Bronchial epithelial cell (primary cell): ENCODE results near the gene HIVEP1. TPM values are rescaled to one million over a fixed set of nuclear protein-coding genes. Genes with fewer than 3 reads are reported as not detected.

Experiments
- DNase-seq: peaks from one replicate; pipeline ENCODE4 v3.0.0-alpha.2; 2010; ENCODE audit warnings: low read depth
- FAIRE-seq: peaks from 2 replicates; lab custom pipeline; 2011; peaks lifted over from hg19 to GRCh38; lab: Jason Lieb, UNC
- H3K27me3 ChIP-seq: 2 replicates; pipeline ENCODE4 v1.5.1; 2011; ENCODE audit warnings: low read length; ENCODE audit not compliant: control insufficient read depth, insufficient read depth
- H3K36me3 ChIP-seq: 2 replicates; pipeline ENCODE4 v1.5.1; 2011; ENCODE audit warnings: low read length; ENCODE audit not compliant: control insufficient read depth, insufficient read depth
- H3K4me3 ChIP-seq: 2 replicates; pipeline ENCODE4 v1.5.1; 2011; ENCODE audit warnings: mild to moderate bottlenecking, low read depth, low read length, control low read depth
- total RNA-seq: library from RNA; depleted of rRNA; stranded (reverse); fragments of >200 nt; gene quantifications from 2 replicates; pipeline ENCODE4 v1.2.1, GENCODE V29; 2014
- TF ChIP-seq, protein P1 (sequence below): IDR thresholded peaks from 2 replicates; pipeline ENCODE4 v1.5.1; 2011; ENCODE audit warnings: mild to moderate bottlenecking, moderate library complexity, low read length, control low read depth, inconsistent platforms; ENCODE audit not compliant: insufficient read depth, severe bottlenecking

HIVEP1 gene
- total RNA-seq, 1 donor from 2014 or later = 6.8 TPM

DNA sequence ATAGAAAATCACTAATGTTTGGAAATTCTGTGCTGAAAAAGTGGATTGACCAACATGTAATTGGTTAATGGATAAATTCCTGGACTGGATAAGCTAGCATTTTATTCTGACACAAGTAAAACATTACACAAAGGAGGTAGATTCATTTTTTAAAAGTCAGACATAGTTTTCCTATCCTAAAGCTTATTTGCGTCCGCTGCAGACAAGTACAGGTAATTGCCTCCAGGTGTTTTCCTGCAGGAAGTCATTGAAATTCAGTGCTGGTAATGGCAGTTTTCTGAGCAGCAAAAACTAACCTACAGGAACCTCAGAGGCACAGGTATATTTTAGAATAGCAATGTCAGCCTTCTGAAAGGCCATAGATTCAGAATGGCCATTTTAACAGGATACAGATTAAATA, 20.0 kb upstream of the HIVEP1 start:
- Histone ChIP-seq H3K27me3 (no peaks in the 10 kb centered on the region), H3K4me3 (no peak overlapping the region), H3K36me3 (no peaks in the 10 kb centered on the region)
- TF ChIP-seq, protein P1, sequence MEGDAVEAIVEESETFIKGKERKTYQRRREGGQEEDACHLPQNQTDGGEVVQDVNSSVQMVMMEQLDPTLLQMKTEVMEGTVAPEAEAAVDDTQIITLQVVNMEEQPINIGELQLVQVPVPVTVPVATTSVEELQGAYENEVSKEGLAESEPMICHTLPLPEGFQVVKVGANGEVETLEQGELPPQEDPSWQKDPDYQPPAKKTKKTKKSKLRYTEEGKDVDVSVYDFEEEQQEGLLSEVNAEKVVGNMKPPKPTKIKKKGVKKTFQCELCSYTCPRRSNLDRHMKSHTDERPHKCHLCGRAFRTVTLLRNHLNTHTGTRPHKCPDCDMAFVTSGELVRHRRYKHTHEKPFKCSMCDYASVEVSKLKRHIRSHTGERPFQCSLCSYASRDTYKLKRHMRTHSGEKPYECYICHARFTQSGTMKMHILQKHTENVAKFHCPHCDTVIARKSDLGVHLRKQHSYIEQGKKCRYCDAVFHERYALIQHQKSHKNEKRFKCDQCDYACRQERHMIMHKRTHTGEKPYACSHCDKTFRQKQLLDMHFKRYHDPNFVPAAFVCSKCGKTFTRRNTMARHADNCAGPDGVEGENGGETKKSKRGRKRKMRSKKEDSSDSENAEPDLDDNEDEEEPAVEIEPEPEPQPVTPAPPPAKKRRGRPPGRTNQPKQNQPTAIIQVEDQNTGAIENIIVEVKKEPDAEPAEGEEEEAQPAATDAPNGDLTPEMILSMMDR = no peak
- FAIRE-seq (no peak), DNase-seq (no peak)

DNA sequence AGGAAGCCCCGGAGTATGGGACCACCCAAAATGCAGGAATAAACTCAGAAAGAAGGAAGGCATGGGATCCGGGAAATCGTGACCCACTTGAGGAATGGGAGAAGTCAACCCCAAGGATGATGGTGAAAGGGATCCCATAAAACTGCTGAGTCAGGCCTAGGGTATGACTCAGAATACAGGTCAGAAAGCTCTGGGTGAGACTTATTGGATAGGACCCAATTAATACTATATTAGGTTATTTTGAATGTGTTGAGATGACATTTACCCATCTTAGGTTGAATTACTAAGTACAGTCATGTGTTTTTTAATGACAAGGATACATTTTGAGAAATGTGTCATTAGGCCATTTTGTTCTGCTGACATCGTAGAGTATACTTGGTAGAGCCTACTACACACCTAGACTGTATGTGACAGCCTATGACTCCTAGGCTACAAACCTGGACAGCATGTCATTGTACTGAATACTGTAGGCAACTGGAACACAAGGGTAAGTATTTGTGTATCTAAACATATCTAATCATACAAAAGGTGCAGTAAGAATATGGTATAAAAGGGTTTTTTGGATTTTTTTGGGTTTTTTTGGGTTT, 17.1 kb upstream of the HIVEP1 start:
- Histone ChIP-seq H3K27me3 (no peaks in the 10 kb centered on the region), H3K4me3 (no peak overlapping the region), H3K36me3 (no peaks in the 10 kb centered on the region)
- FAIRE-seq = no peak
- TF ChIP-seq, protein P1 = no peak
- peak; percentile 44 for DNase-seq

DNA sequence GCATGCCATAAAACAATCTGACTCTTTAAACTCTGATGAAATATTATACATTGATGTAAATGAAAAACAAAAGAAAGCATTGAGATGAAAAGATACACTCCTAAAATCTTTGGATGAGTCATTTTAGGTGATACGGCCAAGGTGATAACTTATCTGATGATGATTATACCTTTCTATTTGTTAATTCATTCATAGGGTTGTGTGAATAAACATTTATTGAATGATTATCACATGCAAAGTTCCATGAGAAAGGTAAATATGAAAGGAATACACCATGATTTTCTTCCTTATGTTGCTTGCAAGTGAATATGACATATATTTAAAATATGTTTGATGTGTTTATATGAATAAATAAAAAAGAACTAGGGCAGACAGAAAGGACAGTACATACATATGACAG, 15.4 kb upstream of the HIVEP1 start:
- Histone ChIP-seq H3K36me3 (no peaks in the 10 kb centered on the region), H3K27me3 (no peaks in the 10 kb centered on the region), H3K4me3 (no peak overlapping the region)
- FAIRE-seq (no peak), DNase-seq (no peak)
- TF ChIP-seq, protein P1 = no peak

DNA sequence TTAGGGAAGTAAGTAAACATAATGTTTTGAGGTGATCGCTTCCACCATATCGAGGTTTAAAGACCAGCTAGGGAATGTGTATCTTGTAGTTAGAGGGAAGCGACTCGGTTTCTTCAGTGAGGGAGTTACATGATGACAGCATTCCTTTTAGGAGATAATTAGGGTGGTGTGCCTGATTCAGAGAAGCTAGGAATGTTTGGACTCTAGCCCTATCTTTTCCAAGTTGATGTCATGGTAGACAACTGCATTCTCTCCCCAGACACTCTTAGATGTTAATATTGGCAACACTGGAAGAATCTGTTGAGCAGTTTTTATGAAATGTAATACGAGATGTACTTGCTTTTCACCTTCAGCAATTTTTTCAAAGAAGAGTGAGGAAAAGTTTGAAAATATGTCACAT, 12.9 kb upstream of the HIVEP1 start:
- FAIRE-seq (no peak), DNase-seq (no peak)
- H3K27me3 ChIP-seq = no peaks in the 10 kb centered on the region
- no peaks in the 10 kb centered on the region for H3K36me3 ChIP-seq
- H3K4me3 ChIP-seq = no peak overlapping the region
- TF ChIP-seq, protein P1 = no peak

DNA sequence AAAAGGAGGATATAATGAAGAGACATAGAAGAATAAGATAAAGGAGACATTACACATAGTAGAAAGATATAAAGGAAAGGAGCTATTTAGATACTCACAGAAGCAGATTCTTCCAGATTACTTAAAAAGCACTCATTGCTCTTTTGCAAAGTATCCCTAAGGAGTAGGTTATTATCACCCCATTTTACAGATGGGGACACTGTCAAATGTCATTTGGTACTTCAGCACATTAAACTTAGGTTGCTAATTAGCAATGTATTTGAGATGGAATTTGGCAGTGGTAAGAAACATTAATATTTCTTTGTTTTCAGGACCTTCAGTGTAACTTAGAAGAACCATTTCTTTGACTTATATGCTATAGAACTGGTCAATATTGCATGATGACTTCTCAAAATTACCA, 11.9 kb upstream of the HIVEP1 start:
- DNase-seq (no peak), FAIRE-seq (no peak)
- no peak overlapping the region for H3K4me3 ChIP-seq
- no peaks in the 10 kb centered on the region for H3K36me3 ChIP-seq
- H3K27me3 ChIP-seq = no peaks in the 10 kb centered on the region
- TF ChIP-seq, protein P1 = no peak
